ENCODE results near the gene POU6F2. TPM values are rescaled to one million over a fixed set of nuclear protein-coding genes. Genes with fewer than 3 reads are reported as not detected.

The POU6F2 gene
- total RNA-seq, 1 experiment from 2014 or later = 2.9 TPM

DNA sequence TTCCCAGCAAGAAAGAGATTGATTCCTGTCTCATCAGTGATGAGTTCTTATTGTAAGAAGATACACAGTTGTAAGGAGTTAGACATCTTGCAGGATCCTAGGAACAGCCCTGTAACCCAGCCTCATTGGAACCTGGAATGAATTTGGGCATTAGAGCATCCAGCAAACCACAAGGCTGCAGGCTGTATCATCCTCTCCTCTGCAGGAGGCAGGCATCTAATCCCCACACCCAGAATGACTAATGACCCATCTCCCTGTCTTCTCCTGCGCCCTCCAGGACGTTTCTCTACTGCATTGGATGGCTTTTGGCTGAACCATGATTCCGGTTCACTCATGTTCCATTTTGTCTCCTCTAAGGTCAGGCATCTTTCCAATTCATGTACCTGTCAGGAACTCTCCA lies 233.9 kb downstream of the POU6F2 start:
- Mint-ChIP-seq H3K36me3 (no peaks in the 10 kb centered on the region), H3K4me1 (peaks cover 5% of the 10 kb centered on the region), H3K9me3 (no peaks in the 10 kb centered on the region), H3K4me3 (no peak overlapping the region), H3K27me3 (ENCODE audit: low read depth) (no peaks in the 10 kb centered on the region), H3K27ac (no peak overlapping the region)
- ChIA-PET POLR2A (no interaction called here), CTCF (no interaction called here)
- ATAC-seq = no peak
- TF ChIP-seq, protein P1, sequence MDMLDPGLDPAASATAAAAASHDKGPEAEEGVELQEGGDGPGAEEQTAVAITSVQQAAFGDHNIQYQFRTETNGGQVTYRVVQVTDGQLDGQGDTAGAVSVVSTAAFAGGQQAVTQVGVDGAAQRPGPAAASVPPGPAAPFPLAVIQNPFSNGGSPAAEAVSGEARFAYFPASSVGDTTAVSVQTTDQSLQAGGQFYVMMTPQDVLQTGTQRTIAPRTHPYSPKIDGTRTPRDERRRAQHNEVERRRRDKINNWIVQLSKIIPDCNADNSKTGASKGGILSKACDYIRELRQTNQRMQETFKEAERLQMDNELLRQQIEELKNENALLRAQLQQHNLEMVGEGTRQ (CRISPR knock-in tag; IDR thresholded peaks at IDR 0.05) = no peak
- no peak for TF ChIP-seq GRHL2 (CRISPR knock-in tag; IDR thresholded peaks at IDR 0.05; ENCODE audit: insufficient replicate concordance, severe bottlenecking)
- TF ChIP-seq, protein P2, sequence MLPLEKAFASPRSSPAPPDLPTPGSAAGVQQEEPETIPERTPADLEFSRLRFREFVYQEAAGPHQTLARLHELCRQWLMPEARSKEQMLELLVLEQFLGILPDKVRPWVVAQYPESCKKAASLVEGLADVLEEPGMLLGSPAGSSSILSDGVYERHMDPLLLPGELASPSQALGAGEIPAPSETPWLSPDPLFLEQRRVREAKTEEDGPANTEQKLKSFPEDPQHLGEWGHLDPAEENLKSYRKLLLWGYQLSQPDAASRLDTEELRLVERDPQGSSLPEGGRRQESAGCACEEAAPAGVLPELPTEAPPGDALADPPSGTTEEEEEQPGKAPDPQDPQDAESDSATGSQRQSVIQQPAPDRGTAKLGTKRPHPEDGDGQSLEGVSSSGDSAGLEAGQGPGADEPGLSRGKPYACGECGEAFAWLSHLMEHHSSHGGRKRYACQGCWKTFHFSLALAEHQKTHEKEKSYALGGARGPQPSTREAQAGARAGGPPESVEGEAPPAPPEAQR (CRISPR knock-in tag; IDR thresholded peaks at IDR 0.05) = no peak
- DNase-seq (ENCODE audit: low spot score) = no peak

DNA sequence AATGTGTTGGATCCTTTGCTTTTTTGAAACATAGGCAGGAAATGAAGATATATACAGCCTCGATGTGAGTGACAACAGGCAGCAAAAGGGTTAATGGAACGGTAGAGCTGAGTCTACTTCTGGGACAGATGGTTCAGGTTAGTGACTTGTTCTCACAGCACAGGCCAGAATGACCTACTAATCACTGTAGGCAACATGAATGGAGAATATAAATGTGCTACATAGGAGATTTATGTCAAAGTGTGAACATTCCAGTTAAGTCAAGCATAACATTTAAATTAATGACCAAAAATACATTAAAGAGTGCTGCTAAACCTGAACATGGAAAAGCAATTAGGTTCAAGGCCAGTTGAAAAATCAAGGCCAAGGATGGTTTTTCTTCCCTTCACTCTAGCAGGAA lies 235.2 kb downstream of the POU6F2 start:
- no peaks in the 10 kb centered on the region for H3K36me3 Mint-ChIP-seq
- no peak for TF ChIP-seq TEAD4 (CRISPR knock-in tag; IDR thresholded peaks at IDR 0.05)
- TF ChIP-seq, protein P3, sequence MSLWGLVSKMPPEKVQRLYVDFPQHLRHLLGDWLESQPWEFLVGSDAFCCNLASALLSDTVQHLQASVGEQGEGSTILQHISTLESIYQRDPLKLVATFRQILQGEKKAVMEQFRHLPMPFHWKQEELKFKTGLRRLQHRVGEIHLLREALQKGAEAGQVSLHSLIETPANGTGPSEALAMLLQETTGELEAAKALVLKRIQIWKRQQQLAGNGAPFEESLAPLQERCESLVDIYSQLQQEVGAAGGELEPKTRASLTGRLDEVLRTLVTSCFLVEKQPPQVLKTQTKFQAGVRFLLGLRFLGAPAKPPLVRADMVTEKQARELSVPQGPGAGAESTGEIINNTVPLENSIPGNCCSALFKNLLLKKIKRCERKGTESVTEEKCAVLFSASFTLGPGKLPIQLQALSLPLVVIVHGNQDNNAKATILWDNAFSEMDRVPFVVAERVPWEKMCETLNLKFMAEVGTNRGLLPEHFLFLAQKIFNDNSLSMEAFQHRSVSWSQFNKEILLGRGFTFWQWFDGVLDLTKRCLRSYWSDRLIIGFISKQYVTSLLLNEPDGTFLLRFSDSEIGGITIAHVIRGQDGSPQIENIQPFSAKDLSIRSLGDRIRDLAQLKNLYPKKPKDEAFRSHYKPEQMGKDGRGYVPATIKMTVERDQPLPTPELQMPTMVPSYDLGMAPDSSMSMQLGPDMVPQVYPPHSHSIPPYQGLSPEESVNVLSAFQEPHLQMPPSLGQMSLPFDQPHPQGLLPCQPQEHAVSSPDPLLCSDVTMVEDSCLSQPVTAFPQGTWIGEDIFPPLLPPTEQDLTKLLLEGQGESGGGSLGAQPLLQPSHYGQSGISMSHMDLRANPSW (CRISPR knock-in tag; conservative IDR thresholded peaks at IDR 0.05; ENCODE audit: low read depth) = no peak
- TF ChIP-seq, protein P4, sequence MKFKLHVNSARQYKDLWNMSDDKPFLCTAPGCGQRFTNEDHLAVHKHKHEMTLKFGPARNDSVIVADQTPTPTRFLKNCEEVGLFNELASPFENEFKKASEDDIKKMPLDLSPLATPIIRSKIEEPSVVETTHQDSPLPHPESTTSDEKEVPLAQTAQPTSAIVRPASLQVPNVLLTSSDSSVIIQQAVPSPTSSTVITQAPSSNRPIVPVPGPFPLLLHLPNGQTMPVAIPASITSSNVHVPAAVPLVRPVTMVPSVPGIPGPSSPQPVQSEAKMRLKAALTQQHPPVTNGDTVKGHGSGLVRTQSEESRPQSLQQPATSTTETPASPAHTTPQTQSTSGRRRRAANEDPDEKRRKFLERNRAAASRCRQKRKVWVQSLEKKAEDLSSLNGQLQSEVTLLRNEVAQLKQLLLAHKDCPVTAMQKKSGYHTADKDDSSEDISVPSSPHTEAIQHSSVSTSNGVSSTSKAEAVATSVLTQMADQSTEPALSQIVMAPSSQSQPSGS (CRISPR knock-in tag; IDR thresholded peaks at IDR 0.05; ENCODE audit: borderline replicate concordance, low read depth) = no peak
- TF ChIP-seq SMAD4 (CRISPR knock-in tag; IDR thresholded peaks at IDR 0.05) = no peak
- TF ChIP-seq CREM (CRISPR knock-in tag; IDR thresholded peaks at IDR 0.05) = no peak
- TF ChIP-seq, protein P5, sequence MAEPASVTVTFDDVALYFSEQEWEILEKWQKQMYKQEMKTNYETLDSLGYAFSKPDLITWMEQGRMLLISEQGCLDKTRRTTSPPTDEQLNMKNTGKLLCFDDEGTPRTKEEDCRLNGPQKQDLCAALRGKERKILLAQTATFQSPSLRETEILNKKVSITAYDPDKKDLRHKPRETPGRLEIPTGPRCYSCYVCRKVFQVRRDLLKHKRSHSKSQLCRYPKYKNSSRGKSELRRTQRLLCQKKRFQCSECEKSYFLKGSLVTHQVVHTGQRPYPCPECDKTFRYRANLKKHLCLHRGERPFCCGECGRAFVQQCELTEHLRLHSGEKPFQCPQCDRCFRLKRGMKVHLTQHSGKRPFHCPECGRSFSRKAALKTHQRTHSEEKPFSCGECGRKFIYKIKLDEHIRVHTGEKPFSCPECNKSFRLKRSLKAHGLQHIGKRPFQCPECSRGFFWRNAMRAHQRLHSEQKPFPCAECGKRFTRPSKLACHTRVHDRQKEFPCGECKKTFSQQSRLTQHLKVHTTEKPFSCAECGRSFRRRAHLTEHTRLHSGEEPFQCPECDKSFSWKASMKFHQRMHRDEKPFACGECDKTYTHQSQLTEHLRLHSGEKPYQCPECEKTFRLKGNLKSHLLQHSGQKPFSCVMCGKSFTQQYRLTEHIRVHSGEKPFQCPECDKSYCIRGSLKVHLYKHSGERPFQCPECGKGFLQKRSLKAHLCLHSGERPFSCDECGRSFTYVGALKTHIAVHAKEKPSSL (CRISPR knock-in tag; conservative IDR thresholded peaks at IDR 0.05) = no peak
- TF ChIP-seq ZNF416 (CRISPR knock-in tag; IDR thresholded peaks at IDR 0.05) = no peak
- TF ChIP-seq, protein P6, sequence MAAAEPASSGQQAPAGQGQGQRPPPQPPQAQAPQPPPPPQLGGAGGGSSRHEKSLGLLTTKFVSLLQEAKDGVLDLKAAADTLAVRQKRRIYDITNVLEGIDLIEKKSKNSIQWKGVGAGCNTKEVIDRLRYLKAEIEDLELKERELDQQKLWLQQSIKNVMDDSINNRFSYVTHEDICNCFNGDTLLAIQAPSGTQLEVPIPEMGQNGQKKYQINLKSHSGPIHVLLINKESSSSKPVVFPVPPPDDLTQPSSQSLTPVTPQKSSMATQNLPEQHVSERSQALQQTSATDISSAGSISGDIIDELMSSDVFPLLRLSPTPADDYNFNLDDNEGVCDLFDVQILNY (CRISPR knock-in tag; IDR thresholded peaks at IDR 0.05) = no peak
- TF ChIP-seq HMGA2 (CRISPR knock-in tag; IDR thresholded peaks at IDR 0.05) = no peak
- TF ChIP-seq FOXP1 (CRISPR knock-in tag; IDR thresholded peaks at IDR 0.05; ENCODE audit: borderline replicate concordance) = no peak
- TF ChIP-seq, protein P2 (CRISPR knock-in tag; IDR thresholded peaks at IDR 0.05) = no peak
- TF ChIP-seq ETV6 (CRISPR knock-in tag; IDR thresholded peaks at IDR 0.05) = no peak
- TF ChIP-seq JUN (CRISPR knock-in tag; IDR thresholded peaks at IDR 0.05) = no peak
- no peak for TF ChIP-seq TCF7 (CRISPR knock-in tag; IDR thresholded peaks at IDR 0.05; ENCODE audit: low read depth)
- TF ChIP-seq, protein P7, sequence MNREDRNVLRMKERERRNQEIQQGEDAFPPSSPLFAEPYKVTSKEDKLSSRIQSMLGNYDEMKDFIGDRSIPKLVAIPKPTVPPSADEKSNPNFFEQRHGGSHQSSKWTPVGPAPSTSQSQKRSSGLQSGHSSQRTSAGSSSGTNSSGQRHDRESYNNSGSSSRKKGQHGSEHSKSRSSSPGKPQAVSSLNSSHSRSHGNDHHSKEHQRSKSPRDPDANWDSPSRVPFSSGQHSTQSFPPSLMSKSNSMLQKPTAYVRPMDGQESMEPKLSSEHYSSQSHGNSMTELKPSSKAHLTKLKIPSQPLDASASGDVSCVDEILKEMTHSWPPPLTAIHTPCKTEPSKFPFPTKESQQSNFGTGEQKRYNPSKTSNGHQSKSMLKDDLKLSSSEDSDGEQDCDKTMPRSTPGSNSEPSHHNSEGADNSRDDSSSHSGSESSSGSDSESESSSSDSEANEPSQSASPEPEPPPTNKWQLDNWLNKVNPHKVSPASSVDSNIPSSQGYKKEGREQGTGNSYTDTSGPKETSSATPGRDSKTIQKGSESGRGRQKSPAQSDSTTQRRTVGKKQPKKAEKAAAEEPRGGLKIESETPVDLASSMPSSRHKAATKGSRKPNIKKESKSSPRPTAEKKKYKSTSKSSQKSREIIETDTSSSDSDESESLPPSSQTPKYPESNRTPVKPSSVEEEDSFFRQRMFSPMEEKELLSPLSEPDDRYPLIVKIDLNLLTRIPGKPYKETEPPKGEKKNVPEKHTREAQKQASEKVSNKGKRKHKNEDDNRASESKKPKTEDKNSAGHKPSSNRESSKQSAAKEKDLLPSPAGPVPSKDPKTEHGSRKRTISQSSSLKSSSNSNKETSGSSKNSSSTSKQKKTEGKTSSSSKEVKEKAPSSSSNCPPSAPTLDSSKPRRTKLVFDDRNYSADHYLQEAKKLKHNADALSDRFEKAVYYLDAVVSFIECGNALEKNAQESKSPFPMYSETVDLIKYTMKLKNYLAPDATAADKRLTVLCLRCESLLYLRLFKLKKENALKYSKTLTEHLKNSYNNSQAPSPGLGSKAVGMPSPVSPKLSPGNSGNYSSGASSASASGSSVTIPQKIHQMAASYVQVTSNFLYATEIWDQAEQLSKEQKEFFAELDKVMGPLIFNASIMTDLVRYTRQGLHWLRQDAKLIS (CRISPR knock-in tag; IDR thresholded peaks at IDR 0.05; ENCODE audit: borderline replicate concordance) = no peak
- TF ChIP-seq, protein P8, sequence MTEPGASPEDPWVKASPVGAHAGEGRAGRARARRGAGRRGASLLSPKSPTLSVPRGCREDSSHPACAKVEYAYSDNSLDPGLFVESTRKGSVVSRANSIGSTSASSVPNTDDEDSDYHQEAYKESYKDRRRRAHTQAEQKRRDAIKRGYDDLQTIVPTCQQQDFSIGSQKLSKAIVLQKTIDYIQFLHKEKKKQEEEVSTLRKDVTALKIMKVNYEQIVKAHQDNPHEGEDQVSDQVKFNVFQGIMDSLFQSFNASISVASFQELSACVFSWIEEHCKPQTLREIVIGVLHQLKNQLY (CRISPR knock-in tag; IDR thresholded peaks at IDR 0.05) = no peak
- ATAC-seq = no peak
- peaks cover 5% of the 10 kb centered on the region for H3K4me1 Mint-ChIP-seq
- ChIA-PET POLR2A (no interaction called here), CTCF (no interaction called here)
- no peak overlapping the region for H3K27ac Mint-ChIP-seq
- no peak for DNase-seq (ENCODE audit: low spot score)
- H3K27me3 Mint-ChIP-seq (ENCODE audit: low read depth) = no peaks in the 10 kb centered on the region
- no peak overlapping the region for H3K4me3 Mint-ChIP-seq
- no peaks in the 10 kb centered on the region for H3K9me3 Mint-ChIP-seq
